Stimulated activated CD8-positive, alpha-beta memory T cell treated with anti-CD3 and anti-CD28 coated beads, Interleukin-15, amount 100 ng/mL, for 1 hour (primary cell): ENCODE measurements around the gene COX7B2.

Experiments
- DNase-seq: peaks from one replicate; pipeline ENCODE4 v3.0.0-alpha.2; 2020; ENCODE audit warnings: low read depth

The COX7B2 gene

GRCh38 chr4:46715468-46715867 lies 193.6 kb downstream of the COX7B2 start:
- no peak for DNase-seq

DNA sequence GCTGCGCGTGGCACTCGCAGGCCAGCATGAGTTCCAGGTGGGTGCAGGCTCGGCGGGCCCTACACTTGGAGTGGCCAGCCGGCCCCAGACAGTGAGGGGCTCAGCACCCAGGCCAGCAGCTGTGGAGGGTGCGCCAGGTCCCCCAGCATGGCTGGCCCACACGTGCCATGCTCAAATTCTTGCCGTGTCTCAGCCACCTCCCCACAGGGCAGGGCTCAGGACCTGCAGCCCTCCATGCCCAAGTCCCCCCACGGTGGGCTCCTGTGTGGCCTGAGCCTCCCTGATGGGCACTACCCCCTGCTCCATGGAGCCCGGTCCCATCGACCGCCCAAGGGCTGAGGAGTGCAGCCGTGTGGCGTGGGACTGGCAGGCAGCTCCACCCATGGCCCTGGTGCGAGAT lies 210.2 kb downstream of the COX7B2 start:
- DNase-seq = no peak
